Measurements from ENCODE around the gene CBX5.

DNA sequence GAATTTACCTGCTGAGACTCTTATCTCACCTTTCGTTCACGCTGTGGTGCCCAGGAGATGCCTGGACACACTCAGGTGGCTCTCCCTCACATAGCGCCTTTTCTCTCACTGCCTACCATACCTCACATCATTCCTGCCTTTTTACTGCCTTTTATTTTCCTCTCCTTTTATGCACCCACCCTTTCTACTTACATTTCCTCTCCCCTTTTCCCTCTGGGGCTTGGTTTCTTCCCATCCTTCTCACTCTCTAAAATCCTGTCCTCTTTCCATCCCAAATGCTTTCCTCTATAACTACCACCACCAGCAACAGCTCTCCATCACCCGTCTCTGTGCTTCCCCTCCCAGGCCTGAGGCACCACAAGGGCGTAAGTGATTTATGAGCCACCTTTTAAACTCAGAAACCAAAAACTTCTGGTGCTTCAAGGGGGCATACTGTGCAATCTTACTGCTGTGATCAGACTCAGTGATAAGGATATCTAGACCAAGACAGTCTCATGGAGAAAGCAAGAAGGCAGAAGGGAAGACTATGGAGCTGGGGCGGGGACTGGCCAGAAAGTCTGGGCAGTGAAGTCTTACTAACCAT, 58.4 kb downstream of the CBX5 start:
- TF ChIP-seq, protein P1, sequence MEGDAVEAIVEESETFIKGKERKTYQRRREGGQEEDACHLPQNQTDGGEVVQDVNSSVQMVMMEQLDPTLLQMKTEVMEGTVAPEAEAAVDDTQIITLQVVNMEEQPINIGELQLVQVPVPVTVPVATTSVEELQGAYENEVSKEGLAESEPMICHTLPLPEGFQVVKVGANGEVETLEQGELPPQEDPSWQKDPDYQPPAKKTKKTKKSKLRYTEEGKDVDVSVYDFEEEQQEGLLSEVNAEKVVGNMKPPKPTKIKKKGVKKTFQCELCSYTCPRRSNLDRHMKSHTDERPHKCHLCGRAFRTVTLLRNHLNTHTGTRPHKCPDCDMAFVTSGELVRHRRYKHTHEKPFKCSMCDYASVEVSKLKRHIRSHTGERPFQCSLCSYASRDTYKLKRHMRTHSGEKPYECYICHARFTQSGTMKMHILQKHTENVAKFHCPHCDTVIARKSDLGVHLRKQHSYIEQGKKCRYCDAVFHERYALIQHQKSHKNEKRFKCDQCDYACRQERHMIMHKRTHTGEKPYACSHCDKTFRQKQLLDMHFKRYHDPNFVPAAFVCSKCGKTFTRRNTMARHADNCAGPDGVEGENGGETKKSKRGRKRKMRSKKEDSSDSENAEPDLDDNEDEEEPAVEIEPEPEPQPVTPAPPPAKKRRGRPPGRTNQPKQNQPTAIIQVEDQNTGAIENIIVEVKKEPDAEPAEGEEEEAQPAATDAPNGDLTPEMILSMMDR (IDR thresholded peaks at IDR 0.05): no peak
- TF ChIP-seq EP300 (IDR thresholded peaks at IDR 0.05) (no peak), POLR2A (IDR thresholded peaks at IDR 0.05) (no peak)

Data from stomach (tissue), 4 donors.